SH-SY5Y (cell line): ENCODE data around the gene PTPRJ.

Experiments used
- GATA2 ChIP-seq: IDR thresholded peaks from 2 replicates; pipeline ENCODE4 v1.6.1; 2011; ENCODE audit warnings: mild to moderate bottlenecking, low read depth, low read length
- GATA3 ChIP-seq: IDR thresholded peaks from 2 replicates; pipeline ENCODE4 v1.6.1; 2011; ENCODE audit warnings: low read depth, mild to moderate bottlenecking, low read length, moderate library complexity

DNA sequence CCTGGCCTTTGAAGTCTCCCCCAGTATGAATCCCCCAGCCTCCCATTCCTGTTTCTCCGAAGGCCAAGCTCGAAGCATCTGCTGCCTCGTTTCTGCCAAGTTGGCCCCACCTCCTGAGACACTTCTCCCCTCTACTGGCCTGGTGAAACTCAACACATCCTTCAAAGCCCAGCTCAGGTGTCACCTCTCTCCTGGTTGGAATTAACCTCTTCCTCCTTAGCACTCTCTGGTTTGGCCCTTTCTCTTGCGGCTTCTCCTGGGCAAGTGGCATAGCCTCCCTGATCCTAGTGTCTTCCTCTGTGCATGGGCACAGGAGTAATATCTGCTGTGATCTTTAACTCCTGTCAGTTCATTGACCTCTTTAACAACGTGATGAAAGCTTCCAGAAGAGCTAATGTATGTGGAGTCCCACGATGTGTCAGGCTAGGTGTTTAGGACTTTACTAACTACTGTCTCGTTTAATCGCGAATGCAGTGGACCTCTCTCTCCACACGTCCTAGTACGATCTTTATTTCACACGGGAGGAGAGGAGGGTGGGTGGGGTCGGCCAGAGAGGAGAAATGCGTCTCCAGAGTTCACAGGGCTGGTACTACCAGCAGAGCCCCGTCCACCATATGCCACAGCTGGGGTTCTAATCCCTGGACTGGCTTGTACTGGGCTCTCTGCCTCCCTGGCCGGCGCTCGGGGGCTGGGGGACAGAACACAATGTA, 826 bp upstream of the PTPRJ start:
- TF ChIP-seq GATA2: no peak
- TF ChIP-seq GATA3: no peak
